IMR-90 (cell line): ENCODE measurements around the gene CLEC19A. TPM values are rescaled to one million over a fixed set of nuclear protein-coding genes. Genes with fewer than 3 reads are reported as not detected.

Experiments used
- ATAC-seq: fragments of 200-7000 bp; cut with Tn5 transposase; 2 replicates; pipeline ENCODE4 v1.9.1; 2020; ENCODE audit warnings: low read depth, mild to moderate bottlenecking, moderate library complexity
- BruUV-seq: library from RNA; stranded (reverse); fragments of 400-500 nt; replicated peaks from 2 replicates; lab custom pipeline; 2021; lab: Mats Ljungman, UMichigan
- CTCF ChIA-PET: fragments of 300-600 bp; formaldehyde crosslinking; extraction: SDS; loops from one replicate; lab custom pipeline; 2021; ENCODE audit warnings: antibody characterized with exemption; lab: Yijun Ruan, JAX
- POLR2A ChIA-PET: fragments of 300-600 bp; sonication (Branson Sonifier 250); formaldehyde crosslinking; loops from one replicate; lab custom pipeline; 2022; ENCODE audit warnings: antibody characterized with exemption; ENCODE audit not compliant: unreplicated experiment; lab: Charles Lee
- DNase-seq: peaks from one replicate; pipeline ENCODE4 v3.0.0; 2013
- H2AFZ ChIP-seq: replicated peaks from 2 replicates; pipeline ENCODE3; 2013; ENCODE audit warnings: low read length, mild to moderate bottlenecking; ENCODE audit not compliant: poor library complexity
- H2AK5ac ChIP-seq: 2 replicates; pipeline ENCODE4 v1.6.1; 2013; ENCODE audit warnings: low read depth, low read length, inconsistent platforms
- H2AK9ac ChIP-seq: replicated peaks from 2 replicates; pipeline ENCODE3; 2013; ENCODE audit warnings: mild to moderate bottlenecking, low read depth, low read length, moderate library complexity; ENCODE audit not compliant: poor library complexity
- H2BK120ac ChIP-seq: 2 replicates; pipeline ENCODE4 v1.6.1; 2013; ENCODE audit warnings: low read depth, low read length, inconsistent platforms
- H2BK15ac ChIP-seq: 3 replicates; pipeline ENCODE4 v1.6.1; 2013; ENCODE audit warnings: low read depth, low read length, inconsistent platforms
- H2BK20ac ChIP-seq: 2 replicates; pipeline ENCODE4 v1.6.1; 2013; ENCODE audit warnings: low read depth, mild to moderate bottlenecking, inconsistent platforms, low read length, moderate library complexity
- H2BK5ac ChIP-seq: 2 replicates; pipeline ENCODE4 v1.6.1; 2013; ENCODE audit warnings: mild to moderate bottlenecking, low read depth, low read length, inconsistent platforms; ENCODE audit not compliant: poor library complexity, severe bottlenecking
- H3K14ac ChIP-seq: replicated peaks from 2 replicates; pipeline ENCODE4 v1.6.1; 2013; ENCODE audit warnings: low read depth, low read length, inconsistent platforms
- H3K18ac ChIP-seq: 2 replicates; pipeline ENCODE4 v1.6.1; 2013; ENCODE audit warnings: low read depth, low read length, control low read depth
- H3K23ac ChIP-seq: 2 replicates; pipeline ENCODE4 v1.6.1; 2013; ENCODE audit warnings: low read depth, low read length, inconsistent platforms
- H3K27ac ChIP-seq: 2 replicates; pipeline ENCODE4 v1.5.1; 2013; ENCODE audit warnings: mild to moderate bottlenecking, control low read depth, low read length; ENCODE audit not compliant: insufficient read depth
- H3K27me3 ChIP-seq: 2 replicates; pipeline ENCODE4 v1.6.1; 2013; ENCODE audit warnings: low read length; ENCODE audit not compliant: control insufficient read depth, insufficient read depth
- H3K36me3 ChIP-seq: 2 replicates; pipeline ENCODE4 v1.6.1; 2013; ENCODE audit warnings: low read length, mixed read lengths; ENCODE audit not compliant: control insufficient read depth, insufficient read depth
- H3K4ac ChIP-seq: 2 replicates; pipeline ENCODE4 v1.6.1; 2013; ENCODE audit warnings: low read depth, low read length, inconsistent platforms
- H3K4me1 ChIP-seq: 2 replicates; pipeline ENCODE4 v1.6.1; 2013; ENCODE audit warnings: low read length, mixed read lengths; ENCODE audit not compliant: control insufficient read depth, insufficient read depth
- H3K4me2 ChIP-seq: 2 replicates; pipeline ENCODE4 v1.6.1; 2013; ENCODE audit warnings: low read depth, mild to moderate bottlenecking, control low read depth, low read length, moderate library complexity
- H3K4me3 ChIP-seq: 2 replicates; pipeline ENCODE4 v1.5.1; 2013; ENCODE audit warnings: low read depth, mild to moderate bottlenecking, control low read depth, low read length, moderate library complexity; ENCODE audit not compliant: insufficient read depth
- H3K56ac ChIP-seq: 2 replicates; pipeline ENCODE4 v1.6.1; 2013; ENCODE audit warnings: low read length, inconsistent platforms; ENCODE audit not compliant: insufficient read depth; ENCODE audit errors: extremely low read depth
- H3K79me1 ChIP-seq, 2 experiments: 2 replicates each; pipeline ENCODE4 v1.6.1; 2013; ENCODE audit warnings: low read length in 2 of 2, inconsistent platforms in 1 of 2, low read depth in 1 of 2
- H3K9ac ChIP-seq: 2 replicates; pipeline ENCODE4 v1.6.1; 2013; ENCODE audit warnings: low read depth, low read length, control low read depth
- H3K9me1 ChIP-seq: 2 replicates; pipeline ENCODE4 v1.6.1; 2013; ENCODE audit warnings: low read length, inconsistent platforms; ENCODE audit not compliant: insufficient read depth
- H3K9me3 ChIP-seq: 2 replicates; pipeline ENCODE4 v1.6.1; 2013; ENCODE audit warnings: low read length; ENCODE audit not compliant: control insufficient read depth, insufficient read depth
- H4K20me1 ChIP-seq: 2 replicates; pipeline ENCODE4 v1.6.1; 2013; ENCODE audit warnings: low read length, inconsistent platforms; ENCODE audit not compliant: insufficient read depth
- H4K5ac ChIP-seq: 2 replicates; pipeline ENCODE4 v1.6.1; 2013; ENCODE audit warnings: mild to moderate bottlenecking, low read depth, low read length, control low read depth
- H4K8ac ChIP-seq, 2 experiments: 2 replicates each; pipeline ENCODE4 v1.6.1; 2013; ENCODE audit warnings: low read depth in 2 of 2, low read length in 2 of 2, control low read depth in 1 of 2, inconsistent platforms in 1 of 2
- H4K91ac ChIP-seq: 2 replicates; pipeline ENCODE4 v1.6.1; 2013; ENCODE audit warnings: low read depth, low read length, inconsistent platforms; ENCODE audit not compliant: insufficient read depth
- FOS ChIP-seq: fragments of 150-350 bp; IDR thresholded peaks from 2 replicates; pipeline ENCODE4 v1.6.1; 2016; ENCODE audit warnings: low read depth, low read length
- MAFK ChIP-seq: IDR thresholded peaks from 2 replicates; pipeline ENCODE4 v1.6.1; 2012; ENCODE audit warnings: low read depth, low read length, improper control_type of control experiment
- MAZ ChIP-seq: IDR thresholded peaks from 2 replicates; pipeline ENCODE4 v1.6.1; 2012; ENCODE audit warnings: low read depth, mild to moderate bottlenecking, low read length, improper control_type of control experiment, moderate library complexity, borderline replicate concordance
- NFE2L2 ChIP-seq: fragments of 150-350 bp; IDR thresholded peaks from 2 replicates; pipeline ENCODE4 v1.6.1; 2016; ENCODE audit warnings: low read depth, mild to moderate bottlenecking, low read length
- RFX5 ChIP-seq: IDR thresholded peaks from 2 replicates; pipeline ENCODE4 v1.8.0; 2012; ENCODE audit warnings: low read depth, mild to moderate bottlenecking, low read length, moderate library complexity
- SMC3 ChIP-seq: fragments of 150-350 bp; IDR thresholded peaks from 2 replicates; pipeline ENCODE4 v1.6.1; 2016; ENCODE audit warnings: low read depth, mild to moderate bottlenecking, antibody characterized with exemption, low read length, moderate library complexity
- USF2 ChIP-seq: fragments of 150-350 bp; IDR thresholded peaks from 2 replicates; pipeline ENCODE4 v1.6.1; 2017; ENCODE audit warnings: mild to moderate bottlenecking, antibody characterized with exemption, low read length, low read depth
- WGBS, 2 experiments: methylation state at CpG; one replicate each; pipeline versions ENCODE4 v1.1.5 to v1.1.7; 2013; ENCODE audit warnings: missing lambda C conversion rate in 2 of 2; ENCODE audit not compliant: insufficient read length in 1 of 2; ENCODE audit errors: extremely low coverage in 2 of 2; 5-methylcytosine and 5-hydroxymethylcytosine counted together
- dilution Hi-C: fragments of 300-500 bp; cut with HindIII; formaldehyde crosslinking; loops from one replicate; pipeline ENCODE4 v1.14.3; 2018; ENCODE audit warnings: low sequenced_read_pairs; ENCODE audit not compliant: unreplicated experiment
- in situ Hi-C: fragments of 300-500 bp; cut with MboI; formaldehyde crosslinking; loops from 3 replicates; pipeline ENCODE4 v1.14.3; 2019; ENCODE audit warnings: low sequenced_read_pairs, inconsistent platforms, mixed read lengths
- intact Hi-C: fragments of 100-400 bp; cut with micrococcal nuclease; formaldehyde crosslinking; loops from 2 replicates; pipeline ENCODE4 v1.10.0; 2022
- polyA plus RNA-seq, 3 experiments: library from polyadenylated mRNA; depleted of rRNA; stranded (reverse); fragments of >200 nt; gene quantifications; 2 replicates each; pipeline ENCODE4 v1.2.3, GENCODE V29; 2012; ENCODE audit warnings: low replicate concordance in 1 of 3
- total RNA-seq: library from RNA; depleted of rRNA; stranded (reverse); fragments of >200 nt; gene quantifications from 2 replicates; pipeline ENCODE4 v1.2.3, GENCODE V29; 2012

The CLEC19A gene
- total and polyA plus RNA-seq, 2 of the 4 experiments (the other 2 are of a cell fraction) = not detected

GRCh38 chr16:19245326-19245925 lies 40.1 kb upstream of the CLEC19A start:
- Histone ChIP-seq H3K4me1 (no peaks in the 10 kb centered on the region), H3K36me3 (no peaks in the 10 kb centered on the region), H3K79me1 (no peaks in the 10 kb centered on the region), H3K14ac (no peak overlapping the region), H3K9me3 (peaks cover 2% of the 10 kb centered on the region; the same call in 1 of the 2 replicates), H4K20me1 (no peaks in the 10 kb centered on the region), H3K56ac (no peak overlapping the region), H4K5ac (no peak overlapping the region), H2AFZ (no peak overlapping the region), H3K4ac (no peak overlapping the region), H2BK120ac (no peak overlapping the region), H3K18ac (no peak overlapping the region), H2AK5ac (no peak overlapping the region), H4K91ac (no peak overlapping the region), H3K27ac (no peak overlapping the region), H2BK20ac (no peak overlapping the region), H4K8ac (no peak overlapping the region), H3K9ac (no peak overlapping the region), H3K27me3 (no peaks in the 10 kb centered on the region), H3K4me2 (no peak overlapping the region), H3K9me1 (no peaks in the 10 kb centered on the region), H2BK15ac (no peak overlapping the region), H2BK5ac (no peak overlapping the region), H3K23ac (no peak overlapping the region), H2AK9ac (no peak overlapping the region), H3K4me3 (no peak overlapping the region)
- ChIA-PET CTCF (no interaction called here), POLR2A (no interaction called here)
- intact Hi-C loops (no loop called here), in situ Hi-C loops (no loop called here), dilution Hi-C loops (no loop called here)
- TF ChIP-seq USF2 (no peak), NFE2L2 (no peak), FOS (no peak), MAFK (no peak), SMC3 (no peak), MAZ (no peak), RFX5 (no peak)
- ATAC-seq (no peak), DNase-seq (no peak)
- no CpG with 5 or more reads among the region's 8 CpGs for WGBS, 2 experiments
- BruUV-seq = no TSS peak
